Vagina (tissue), 2 donors: ENCODE results near the gene SYCN. TPM values are rescaled to one million over a fixed set of nuclear protein-coding genes. Genes with fewer than 3 reads are reported as not detected.

Experiments
- DNase-seq, 2 donors: peaks; one replicate each; pipeline ENCODE4 v3.0.0-alpha.2; 2017; ENCODE audit errors: extremely low spot score in 2 of 2
- H3K27ac ChIP-seq: fragments of 200-600 bp; sonication (generic); one replicate; pipeline ENCODE4 v1.5.1; 2019
- H3K27me3 ChIP-seq: fragments of 200-600 bp; sonication (generic); one replicate; pipeline ENCODE4 v1.5.1; 2019
- H3K36me3 ChIP-seq, 2 donors: fragments of 200-600 bp; sonication (generic); one replicate each; pipeline ENCODE4 v1.5.1; 2017 to 2019
- H3K4me1 ChIP-seq: fragments of 200-600 bp; sonication (generic); one replicate; pipeline ENCODE4 v1.5.1; 2019
- H3K4me3 ChIP-seq, 2 donors: fragments of 200-600 bp; sonication (generic); 1 replicate in 1 of 2; 2 replicates in 1 of 2; pipeline ENCODE4 v1.5.1; 2016 to 2019
- H3K9me3 ChIP-seq: fragments of 200-600 bp; sonication (generic); one replicate; pipeline ENCODE4 v1.5.1; 2019
- CTCF ChIP-seq, 3 experiments: fragments of 450-650 bp in 2 of 3; fragments of 200-600 bp in 1 of 3; sonication (generic) in 1 of 3; IDR thresholded peaks; one replicate each; pipeline ENCODE4 v1.5.1; 2017 to 2019; ENCODE audit warnings: antibody characterized with exemption in 3 of 3, mild to moderate bottlenecking in 2 of 3, moderate library complexity in 2 of 3
- POLR2A ChIP-seq, 2 donors: fragments of 450-650 bp; IDR thresholded peaks; one replicate each; pipeline ENCODE4 v1.6.1; 2017; ENCODE audit warnings: antibody characterized with exemption in 2 of 2, mild to moderate bottlenecking in 2 of 2, moderate library complexity in 2 of 2
- POLR2AphosphoS5 ChIP-seq, 2 donors: sonication (generic); formaldehyde crosslinking; IDR thresholded peaks; one replicate each; pipeline ENCODE4 v1.9.0; 2017; ENCODE audit warnings: antibody characterized with exemption in 2 of 2, mild to moderate bottlenecking in 2 of 2, low read depth in 1 of 2; ENCODE audit not compliant: insufficient read depth in 1 of 2
- intact Hi-C: fragments of 100-400 bp; cut with DNase I; formaldehyde crosslinking; loops from one replicate; pipeline ENCODE4 v1.15.1; 2023
- total RNA-seq: library from RNA; depleted of rRNA; stranded (reverse); fragments of >200 nt; gene quantifications from one replicate; pipeline ENCODE4 v1.2.3, GENCODE V29; 2016

Gene SYCN
- total RNA-seq, 1 donor from 2014 or later = not detected

- no peaks in the 10 kb centered on the region for H3K36me3 ChIP-seq
- H3K4me3 ChIP-seq = no peak overlapping the region
- no peaks in the 10 kb centered on the region for H3K27me3 ChIP-seq
- peaks cover 70% of the 10 kb centered on the region for H3K4me1 ChIP-seq
- TF ChIP-seq POLR2AphosphoS5 (IDR thresholded peaks at IDR 0.05; ENCODE audit: insufficient read depth in 1 of 2, low read depth in 1 of 2) (no peak), POLR2A (IDR thresholded peaks at IDR 0.05) (no peak), CTCF (IDR thresholded peaks at IDR 0.05) (no peak)
- intact Hi-C loops = no loop called here
- H3K9me3 ChIP-seq = no peaks in the 10 kb centered on the region
- DNase-seq = no peak
- peak overlapping the region; percentile 53 for H3K27ac ChIP-seq
These were observed 43.0 kb downstream of the SYCN start for GRCh38 chr19:39160889-39161672.

DNA sequence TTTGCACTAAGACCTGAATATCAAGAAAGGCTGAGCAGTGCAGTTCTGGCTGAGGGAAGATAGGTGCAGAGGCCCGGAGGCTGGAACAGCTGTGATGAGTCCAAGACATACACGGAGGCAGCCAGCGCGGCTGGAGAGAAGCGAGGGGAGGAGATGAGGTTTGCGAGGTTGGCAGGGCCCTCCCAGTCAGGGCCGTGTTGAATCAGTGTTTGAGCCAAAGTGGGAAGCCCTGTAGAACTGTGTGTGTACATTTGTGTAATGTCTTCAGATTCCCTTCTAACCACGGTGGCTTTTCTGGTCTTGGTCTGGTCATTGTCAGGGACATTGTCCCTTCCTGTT lies 43.6 kb downstream of the SYCN start:
- intact Hi-C loops = no loop called here
- H3K4me1 ChIP-seq = peaks cover 70% of the 10 kb centered on the region
- DNase-seq = no peak
- H3K4me3 ChIP-seq = no peak overlapping the region
- no peak for TF ChIP-seq POLR2A (IDR thresholded peaks at IDR 0.05)
- TF ChIP-seq POLR2AphosphoS5 (IDR thresholded peaks at IDR 0.05; ENCODE audit: insufficient read depth in 1 of 2, low read depth in 1 of 2) = no peak
- no peak for TF ChIP-seq CTCF (IDR thresholded peaks at IDR 0.05)
- no peaks in the 10 kb centered on the region for H3K36me3 ChIP-seq
- H3K9me3 ChIP-seq = no peaks in the 10 kb centered on the region
- H3K27me3 ChIP-seq = no peaks in the 10 kb centered on the region
- peak overlapping the region; percentile 53 for H3K27ac ChIP-seq

- H3K4me3 ChIP-seq = no peak overlapping the region
- no peaks in the 10 kb centered on the region for H3K9me3 ChIP-seq
- TF ChIP-seq CTCF (IDR thresholded peaks at IDR 0.05) (no peak), POLR2AphosphoS5 (IDR thresholded peaks at IDR 0.05; ENCODE audit: insufficient read depth in 1 of 2, low read depth in 1 of 2) (no peak), POLR2A (IDR thresholded peaks at IDR 0.05) (no peak)
- DNase-seq = no peak
- intact Hi-C loops = no loop called here
- no peaks in the 10 kb centered on the region for H3K27me3 ChIP-seq
- no peak overlapping the region for H3K27ac ChIP-seq
- H3K4me1 ChIP-seq = peaks cover 77% of the 10 kb centered on the region
- H3K36me3 ChIP-seq = no peaks in the 10 kb centered on the region
These were observed 45.3 kb downstream of the SYCN start for GRCh38 chr19:39158646-39159260.

- Histone ChIP-seq H3K27me3 (no peaks in the 10 kb centered on the region), H3K4me1 (peaks cover 77% of the 10 kb centered on the region), H3K27ac (no peak overlapping the region), H3K4me3 (no peak overlapping the region), H3K36me3 (no peaks in the 10 kb centered on the region), H3K9me3 (no peaks in the 10 kb centered on the region)
- DNase-seq = no peak
- intact Hi-C loops = no loop called here
- TF ChIP-seq POLR2A (IDR thresholded peaks at IDR 0.05) (no peak), POLR2AphosphoS5 (IDR thresholded peaks at IDR 0.05; ENCODE audit: insufficient read depth in 1 of 2, low read depth in 1 of 2) (no peak), CTCF (IDR thresholded peaks at IDR 0.05) (no peak)
These were observed 46.1 kb downstream of the SYCN start for GRCh38 chr19:39157997-39158389.
